Measurements from ENCODE around the gene JMJD1C.

The JMJD1C gene

DNA sequence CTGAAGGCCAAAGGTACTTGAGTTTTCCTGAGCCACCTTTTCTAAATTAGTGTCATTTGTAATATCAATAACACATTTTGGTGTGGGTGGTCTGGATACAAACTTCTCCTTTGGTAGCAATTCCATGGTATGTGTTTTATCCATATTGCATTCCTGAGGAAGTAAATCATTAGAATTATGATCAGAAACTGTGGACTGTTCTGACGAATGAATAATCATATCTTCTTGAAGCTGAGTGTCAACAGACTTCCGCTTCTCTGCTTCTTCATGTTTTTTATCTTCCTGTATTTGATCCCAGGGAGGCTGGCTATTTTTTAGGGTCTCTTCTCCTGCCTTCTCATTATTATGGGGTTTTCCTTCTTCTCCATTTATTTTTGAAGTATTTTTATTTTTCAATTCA, 251.2 kb downstream of the JMJD1C start:
- Histone ChIP-seq H3K4me3 (ENCODE audit: low read length) (no peak overlapping the region), H4K20me1 (ENCODE audit: control insufficient read depth, insufficient read depth, low read depth, low read length) (0 out of 2 replicates have a peak, but pooled peaks cover 6% of the 10 kb centered on the region), H3F3A (ENCODE audit: control insufficient read depth, insufficient read depth) (no peaks in the 10 kb centered on the region), H3K9me3 (ENCODE audit: control insufficient read depth, insufficient read depth, low read length) (no peaks in the 10 kb centered on the region), H3K79me2 (ENCODE audit: control insufficient read depth, low read length) (peaks cover 63% of the 10 kb centered on the region), H3K36me3 (ENCODE audit: control insufficient read depth, low read length) (peaks cover 68% of the 10 kb centered on the region), H3K4me1 (ENCODE audit: control insufficient read depth, low read length) (peaks cover 12% of the 10 kb centered on the region), H3K27ac (ENCODE audit: low read depth, low read length) (no peak overlapping the region), H3K9me2 (replicated peaks; ENCODE audit: control insufficient read depth, low read length) (no peaks in the 10 kb centered on the region), H3K4me2 (ENCODE audit: low read length) (no peak overlapping the region), H3K27me3 (ENCODE audit: control insufficient read depth, low read length) (no peaks in the 10 kb centered on the region)
- TF ChIP-seq, protein P1, sequence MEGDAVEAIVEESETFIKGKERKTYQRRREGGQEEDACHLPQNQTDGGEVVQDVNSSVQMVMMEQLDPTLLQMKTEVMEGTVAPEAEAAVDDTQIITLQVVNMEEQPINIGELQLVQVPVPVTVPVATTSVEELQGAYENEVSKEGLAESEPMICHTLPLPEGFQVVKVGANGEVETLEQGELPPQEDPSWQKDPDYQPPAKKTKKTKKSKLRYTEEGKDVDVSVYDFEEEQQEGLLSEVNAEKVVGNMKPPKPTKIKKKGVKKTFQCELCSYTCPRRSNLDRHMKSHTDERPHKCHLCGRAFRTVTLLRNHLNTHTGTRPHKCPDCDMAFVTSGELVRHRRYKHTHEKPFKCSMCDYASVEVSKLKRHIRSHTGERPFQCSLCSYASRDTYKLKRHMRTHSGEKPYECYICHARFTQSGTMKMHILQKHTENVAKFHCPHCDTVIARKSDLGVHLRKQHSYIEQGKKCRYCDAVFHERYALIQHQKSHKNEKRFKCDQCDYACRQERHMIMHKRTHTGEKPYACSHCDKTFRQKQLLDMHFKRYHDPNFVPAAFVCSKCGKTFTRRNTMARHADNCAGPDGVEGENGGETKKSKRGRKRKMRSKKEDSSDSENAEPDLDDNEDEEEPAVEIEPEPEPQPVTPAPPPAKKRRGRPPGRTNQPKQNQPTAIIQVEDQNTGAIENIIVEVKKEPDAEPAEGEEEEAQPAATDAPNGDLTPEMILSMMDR (IDR thresholded peaks at IDR 0.05; ENCODE audit: low read depth, low read length, poor library complexity, severe bottlenecking) = no peak
- TF ChIP-seq EZH2phosphoT487 (IDR thresholded peaks at IDR 0.05; ENCODE audit: borderline replicate concordance, low read length) = no peak

DNA sequence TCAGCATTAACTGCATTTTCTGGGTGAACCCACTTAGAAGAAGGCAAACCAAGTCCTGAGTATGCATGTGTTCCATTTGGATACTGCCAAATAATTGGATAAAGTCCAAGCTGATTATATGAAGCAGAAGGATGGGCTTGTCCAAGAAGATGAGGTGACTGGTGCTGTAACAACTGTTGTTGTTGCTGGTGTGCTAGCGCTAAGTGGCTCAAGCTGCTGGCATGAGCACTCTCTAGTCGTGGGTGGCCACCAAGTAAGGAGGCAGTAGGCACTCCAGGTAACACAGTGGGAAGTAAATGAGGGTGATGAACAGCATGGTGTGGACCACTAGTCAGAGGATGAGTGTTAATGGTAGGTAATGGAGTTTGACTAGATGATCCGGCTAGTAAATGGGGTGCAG, 252.3 kb downstream of the JMJD1C start:
- H3K79me2 ChIP-seq (ENCODE audit: control insufficient read depth, low read length) = peaks cover 60% of the 10 kb centered on the region

DNA sequence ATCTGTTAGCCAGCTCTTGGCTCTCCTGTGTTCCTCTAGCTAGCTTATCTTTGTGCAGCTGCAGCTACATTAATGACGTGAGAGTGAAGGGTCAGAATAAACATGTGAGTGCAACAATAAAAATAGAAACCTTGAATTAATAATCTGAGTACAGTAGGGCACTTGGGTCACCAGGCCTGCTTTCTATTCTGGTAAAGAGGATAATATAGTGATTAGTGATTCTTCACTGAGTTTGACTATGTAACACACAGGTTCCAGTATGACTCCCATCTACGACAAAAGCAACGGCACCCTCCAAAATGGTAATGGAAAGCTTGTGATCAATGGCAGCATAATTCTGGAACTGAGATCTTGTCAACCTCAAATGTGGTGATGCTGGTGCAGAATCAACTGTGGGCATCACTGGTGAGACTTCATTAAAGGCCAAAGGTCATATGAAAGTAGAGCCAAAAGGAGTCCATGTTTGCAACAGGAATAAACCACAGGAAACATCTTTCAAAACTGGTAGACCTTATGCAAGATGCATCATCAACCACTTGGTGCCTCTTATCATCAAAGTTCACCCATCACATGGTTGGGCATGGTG, 255.1 kb downstream of the JMJD1C start:
- 0 out of 2 replicates have a peak, but pooled peaks cover 3% of the 10 kb centered on the region for H4K20me1 ChIP-seq (ENCODE audit: control insufficient read depth, insufficient read depth, low read depth, low read length)
- H3F3A ChIP-seq (ENCODE audit: control insufficient read depth, insufficient read depth) = no peaks in the 10 kb centered on the region; the same call in 1 of the 2 replicates
- H3K27ac ChIP-seq (ENCODE audit: low read depth, low read length) = no peak overlapping the region
- peaks cover 69% of the 10 kb centered on the region for H3K79me2 ChIP-seq (ENCODE audit: control insufficient read depth, low read length)
- no peak overlapping the region for H3K4me3 ChIP-seq (ENCODE audit: low read length)
- H3K4me1 ChIP-seq (ENCODE audit: control insufficient read depth, low read length) = peaks cover 23% of the 10 kb centered on the region
- H3K4me2 ChIP-seq (ENCODE audit: low read length) = no peak overlapping the region
- no peaks in the 10 kb centered on the region for H3K9me3 ChIP-seq (ENCODE audit: control insufficient read depth, insufficient read depth, low read length)
- peaks cover 90% of the 10 kb centered on the region for H3K36me3 ChIP-seq (ENCODE audit: control insufficient read depth, low read length)
- H3K9me2 ChIP-seq (replicated peaks; ENCODE audit: control insufficient read depth, low read length) = no peaks in the 10 kb centered on the region
- H3K27me3 ChIP-seq (ENCODE audit: control insufficient read depth, low read length) = no peaks in the 10 kb centered on the region
- no peak for TF ChIP-seq EZH2phosphoT487 (IDR thresholded peaks at IDR 0.05; ENCODE audit: borderline replicate concordance, low read length)
- TF ChIP-seq, protein P1 (IDR thresholded peaks at IDR 0.05; ENCODE audit: low read depth, low read length, poor library complexity, severe bottlenecking) = no peak

More for the DNA sequence above, 252.3 kb downstream of the JMJD1C start:
- no peak overlapping the region for H3K4me2 ChIP-seq (ENCODE audit: low read length)
- H3F3A ChIP-seq (ENCODE audit: control insufficient read depth, insufficient read depth) = no peaks in the 10 kb centered on the region
- no peaks in the 10 kb centered on the region for H3K27me3 ChIP-seq (ENCODE audit: control insufficient read depth, low read length)
- TF ChIP-seq EZH2phosphoT487 (IDR thresholded peaks at IDR 0.05; ENCODE audit: borderline replicate concordance, low read length) = no peak
- TF ChIP-seq, protein P1 (IDR thresholded peaks at IDR 0.05; ENCODE audit: low read depth, low read length, poor library complexity, severe bottlenecking) = no peak
- no peak overlapping the region for H3K4me3 ChIP-seq (ENCODE audit: low read length)
- H3K9me3 ChIP-seq (ENCODE audit: control insufficient read depth, insufficient read depth, low read length) = no peaks in the 10 kb centered on the region
- H3K36me3 ChIP-seq (ENCODE audit: control insufficient read depth, low read length) = peaks cover 75% of the 10 kb centered on the region
- no peaks in the 10 kb centered on the region for H3K9me2 ChIP-seq (replicated peaks; ENCODE audit: control insufficient read depth, low read length)
- H4K20me1 ChIP-seq (ENCODE audit: control insufficient read depth, insufficient read depth, low read depth, low read length) = 0 out of 2 replicates have a peak, but pooled peaks cover 3% of the 10 kb centered on the region
- H3K4me1 ChIP-seq (ENCODE audit: control insufficient read depth, low read length) = peaks cover 10% of the 10 kb centered on the region
- H3K27ac ChIP-seq (ENCODE audit: low read depth, low read length) = no peak overlapping the region
